Measurements from ENCODE around the gene ATP6V0A1.

DNA sequence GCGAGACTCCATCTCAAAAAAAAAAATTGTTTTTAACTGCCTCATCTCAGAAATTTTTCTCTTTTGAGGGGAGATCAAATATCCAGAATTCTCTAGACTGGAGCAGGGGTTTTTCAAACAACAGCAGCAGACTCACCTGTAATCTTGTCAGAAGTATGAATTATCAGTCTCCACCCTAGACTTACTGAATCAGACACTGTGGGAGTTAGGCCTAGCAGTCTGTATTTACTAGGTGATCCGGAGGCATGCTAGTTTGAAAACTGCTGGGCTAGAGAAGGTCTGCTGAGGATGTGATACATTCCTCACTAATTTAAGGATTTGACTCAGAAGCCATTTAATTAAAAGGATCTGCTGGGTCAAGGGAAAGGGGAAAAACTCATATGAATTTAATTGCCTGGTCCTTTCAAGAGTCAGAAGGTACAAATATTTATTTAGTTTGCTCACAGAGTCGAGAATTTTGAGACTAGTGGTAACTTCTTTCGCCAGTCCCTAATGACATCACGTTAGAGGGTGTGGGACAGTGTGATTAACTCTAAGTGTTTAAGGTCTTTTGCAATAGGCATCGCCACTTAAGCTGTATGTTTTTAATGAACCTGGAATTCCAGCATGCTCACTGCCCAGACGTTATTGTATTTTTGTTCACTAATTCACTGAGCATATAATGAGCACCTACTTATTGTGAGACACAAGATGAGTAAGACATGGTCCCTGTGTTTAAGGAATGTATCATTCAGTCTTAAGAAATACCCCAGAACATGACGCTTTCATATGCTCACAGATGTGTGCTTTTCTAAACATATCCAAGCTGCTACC is 14.2 kb downstream of the ATP6V0A1 start:
- no peak for TF ChIP-seq EZH2 (IDR thresholded peaks at IDR 0.05; ENCODE audit: borderline replicate concordance, low read depth, low read length, severe bottlenecking)
- TF ChIP-seq, protein P1, sequence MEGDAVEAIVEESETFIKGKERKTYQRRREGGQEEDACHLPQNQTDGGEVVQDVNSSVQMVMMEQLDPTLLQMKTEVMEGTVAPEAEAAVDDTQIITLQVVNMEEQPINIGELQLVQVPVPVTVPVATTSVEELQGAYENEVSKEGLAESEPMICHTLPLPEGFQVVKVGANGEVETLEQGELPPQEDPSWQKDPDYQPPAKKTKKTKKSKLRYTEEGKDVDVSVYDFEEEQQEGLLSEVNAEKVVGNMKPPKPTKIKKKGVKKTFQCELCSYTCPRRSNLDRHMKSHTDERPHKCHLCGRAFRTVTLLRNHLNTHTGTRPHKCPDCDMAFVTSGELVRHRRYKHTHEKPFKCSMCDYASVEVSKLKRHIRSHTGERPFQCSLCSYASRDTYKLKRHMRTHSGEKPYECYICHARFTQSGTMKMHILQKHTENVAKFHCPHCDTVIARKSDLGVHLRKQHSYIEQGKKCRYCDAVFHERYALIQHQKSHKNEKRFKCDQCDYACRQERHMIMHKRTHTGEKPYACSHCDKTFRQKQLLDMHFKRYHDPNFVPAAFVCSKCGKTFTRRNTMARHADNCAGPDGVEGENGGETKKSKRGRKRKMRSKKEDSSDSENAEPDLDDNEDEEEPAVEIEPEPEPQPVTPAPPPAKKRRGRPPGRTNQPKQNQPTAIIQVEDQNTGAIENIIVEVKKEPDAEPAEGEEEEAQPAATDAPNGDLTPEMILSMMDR (IDR thresholded peaks at IDR 0.05; ENCODE audit: extremely low read depth in 1 of 2, insufficient read depth in 1 of 2, low read depth in 1 of 2, low read length in 2 of 2) = no peak
- TF ChIP-seq JUN (IDR thresholded peaks at IDR 0.05; ENCODE audit: borderline replicate concordance, insufficient read depth, insufficient read length, low read depth) = no peak
- no peak for TF ChIP-seq POLR2A (IDR thresholded peaks at IDR 0.05; ENCODE audit: low read depth, low read length)
- TF ChIP-seq POLR2AphosphoS5 (IDR thresholded peaks at IDR 0.05; ENCODE audit: insufficient read depth, low read depth, low read length) = no peak

Measured in endothelial cell of umbilical vein (primary cell).